Central memory CD8-positive, alpha-beta T cell (primary cell): ENCODE measurements around the gene LRRC8D.
"Not testable (repeated sequence)": the region's sequence is repeated elsewhere in the genome, so short reads cannot be mapped to it uniquely, and the experiment has no call there.

Experiments used
- ATAC-seq: fragments of 150-1000 bp; cut with Tn5 transposase; replicated peaks from 2 replicates; pipeline ENCODE4 v1.10.0; 2022; ENCODE audit warnings: mild to moderate bottlenecking, moderate FRiP score, moderate number of reproducible peaks; ENCODE audit not compliant: poor library complexity, severe bottlenecking; ENCODE audit errors: extremely low read depth
- DNase-seq, 2 donors: peaks; one replicate each; pipeline ENCODE4 v3.0.0; 2021; ENCODE audit warnings: low spot score in 2 of 2
- H3K27ac Mint-ChIP-seq: one replicate; pipeline ENCODE4 v1.8.0; 2022; ENCODE audit warnings: low read depth, mild to moderate bottlenecking, moderate library complexity, mixed read lengths
- H3K27me3 Mint-ChIP-seq: one replicate; pipeline ENCODE4 v1.8.0; 2022; ENCODE audit warnings: mixed read lengths
- H3K36me3 Mint-ChIP-seq: one replicate; pipeline ENCODE4 v1.8.0; 2022; ENCODE audit warnings: mild to moderate bottlenecking, moderate library complexity, mixed read lengths; ENCODE audit not compliant: insufficient read depth
- H3K4me1 Mint-ChIP-seq: one replicate; pipeline ENCODE4 v1.8.0; 2022; ENCODE audit warnings: mixed read lengths
- H3K4me3 Mint-ChIP-seq: one replicate; pipeline ENCODE4 v1.8.0; 2022; ENCODE audit warnings: mild to moderate bottlenecking, moderate library complexity, mixed read lengths
- H3K9me3 Mint-ChIP-seq: one replicate; pipeline ENCODE4 v1.8.0; 2022; ENCODE audit warnings: mixed read lengths

The LRRC8D gene

GRCh38 chr1:89795571-89795970 is 25.3 kb upstream of the LRRC8D start:
- H3K27me3 Mint-ChIP-seq, H3K27ac Mint-ChIP-seq, H3K4me3 Mint-ChIP-seq, H3K36me3 Mint-ChIP-seq, H3K9me3 Mint-ChIP-seq, DNase-seq, ATAC-seq, H3K4me1 Mint-ChIP-seq: not testable (repeated sequence)

GRCh38 chr1:89797876-89798275 is 23.0 kb upstream of the LRRC8D start:
- H3K27ac Mint-ChIP-seq, H3K27me3 Mint-ChIP-seq, H3K36me3 Mint-ChIP-seq, DNase-seq, ATAC-seq, H3K9me3 Mint-ChIP-seq, H3K4me1 Mint-ChIP-seq, H3K4me3 Mint-ChIP-seq: not testable (repeated sequence)

- Mint-ChIP-seq H3K27me3 (no peaks in the 10 kb centered on the region), H3K9me3 (no peaks in the 10 kb centered on the region), H3K4me3 (no peak overlapping the region), H3K4me1 (no peaks in the 10 kb centered on the region), H3K27ac (no peak overlapping the region), H3K36me3 (no peaks in the 10 kb centered on the region)
- no peak for ATAC-seq
- DNase-seq = no peak
Measured at GRCh38 chr1:89799495-89799894, 21.3 kb upstream of the LRRC8D start.

GRCh38 chr1:89800022-89800655 is 20.7 kb upstream of the LRRC8D start:
- Mint-ChIP-seq H3K4me1 (no peaks in the 10 kb centered on the region), H3K36me3 (no peaks in the 10 kb centered on the region), H3K9me3 (no peaks in the 10 kb centered on the region), H3K4me3 (no peak overlapping the region), H3K27me3 (no peaks in the 10 kb centered on the region), H3K27ac (no peak overlapping the region)
- ATAC-seq (no peak), DNase-seq (no peak)

GRCh38 chr1:89800718-89801117 is 20.1 kb upstream of the LRRC8D start:
- Mint-ChIP-seq H3K4me3 (no peak overlapping the region), H3K27ac (no peak overlapping the region), H3K9me3 (no peaks in the 10 kb centered on the region), H3K4me1 (no peaks in the 10 kb centered on the region), H3K36me3 (no peaks in the 10 kb centered on the region), H3K27me3 (no peaks in the 10 kb centered on the region)
- ATAC-seq = no peak
- no peak for DNase-seq

GRCh38 chr1:89802051-89802450 is 18.8 kb upstream of the LRRC8D start:
- no peaks in the 10 kb centered on the region for H3K9me3 Mint-ChIP-seq
- no peaks in the 10 kb centered on the region for H3K27me3 Mint-ChIP-seq
- no peak overlapping the region for H3K4me3 Mint-ChIP-seq
- no peak for DNase-seq
- no peaks in the 10 kb centered on the region for H3K4me1 Mint-ChIP-seq
- no peaks in the 10 kb centered on the region for H3K36me3 Mint-ChIP-seq
- no peak overlapping the region for H3K27ac Mint-ChIP-seq
- no peak for ATAC-seq

GRCh38 chr1:89802841-89803240 is 18.0 kb upstream of the LRRC8D start:
- Mint-ChIP-seq H3K27me3 (no peaks in the 10 kb centered on the region), H3K27ac (no peak overlapping the region), H3K36me3 (no peaks in the 10 kb centered on the region), H3K4me1 (no peaks in the 10 kb centered on the region), H3K9me3 (no peaks in the 10 kb centered on the region), H3K4me3 (no peak overlapping the region)
- ATAC-seq = no peak
- DNase-seq = no peak

- Mint-ChIP-seq H3K9me3 (no peaks in the 10 kb centered on the region), H3K4me3 (no peak overlapping the region), H3K4me1 (no peaks in the 10 kb centered on the region), H3K27me3 (no peaks in the 10 kb centered on the region), H3K27ac (no peak overlapping the region), H3K36me3 (no peaks in the 10 kb centered on the region)
- ATAC-seq = peak; percentile 70
- DNase-seq = peak; percentile 70 to 76
Measured at GRCh38 chr1:89804642-89805237, 16.1 kb upstream of the LRRC8D start.

GRCh38 chr1:89806616-89807015 is 14.2 kb upstream of the LRRC8D start:
- Mint-ChIP-seq H3K36me3 (no peaks in the 10 kb centered on the region), H3K4me1 (no peaks in the 10 kb centered on the region), H3K27me3 (no peaks in the 10 kb centered on the region), H3K4me3 (no peak overlapping the region), H3K9me3 (no peaks in the 10 kb centered on the region), H3K27ac (no peak overlapping the region)
- DNase-seq (no peak), ATAC-seq (no peak)

- no peaks in the 10 kb centered on the region for H3K27me3 Mint-ChIP-seq
- H3K4me1 Mint-ChIP-seq = no peaks in the 10 kb centered on the region
- H3K9me3 Mint-ChIP-seq = no peaks in the 10 kb centered on the region
- no peak overlapping the region for H3K27ac Mint-ChIP-seq
- ATAC-seq (no peak), DNase-seq (no peak)
- no peak overlapping the region for H3K4me3 Mint-ChIP-seq
- H3K36me3 Mint-ChIP-seq = no peaks in the 10 kb centered on the region
Measured at GRCh38 chr1:89807503-89807902, 13.3 kb upstream of the LRRC8D start.

- ATAC-seq = no peak
- Mint-ChIP-seq H3K9me3 (no peaks in the 10 kb centered on the region), H3K27me3 (no peaks in the 10 kb centered on the region), H3K4me1 (no peaks in the 10 kb centered on the region), H3K4me3 (no peak overlapping the region), H3K36me3 (no peaks in the 10 kb centered on the region), H3K27ac (no peak overlapping the region)
- no peak for DNase-seq
Measured at GRCh38 chr1:89807983-89808382, 12.8 kb upstream of the LRRC8D start.

GRCh38 chr1:89808441-89809117 is 12.3 kb upstream of the LRRC8D start:
- no peak overlapping the region for H3K27ac Mint-ChIP-seq
- H3K36me3 Mint-ChIP-seq = no peaks in the 10 kb centered on the region
- ATAC-seq (no peak), DNase-seq (no peak)
- H3K9me3 Mint-ChIP-seq = no peaks in the 10 kb centered on the region
- H3K27me3 Mint-ChIP-seq = no peaks in the 10 kb centered on the region
- H3K4me1 Mint-ChIP-seq = no peaks in the 10 kb centered on the region
- H3K4me3 Mint-ChIP-seq = no peak overlapping the region

GRCh38 chr1:89809556-89809955 is 11.3 kb upstream of the LRRC8D start:
- no peak overlapping the region for H3K27ac Mint-ChIP-seq
- peaks cover 6% of the 10 kb centered on the region for H3K27me3 Mint-ChIP-seq
- ATAC-seq (no peak), DNase-seq (no peak)
- no peaks in the 10 kb centered on the region for H3K36me3 Mint-ChIP-seq
- H3K4me3 Mint-ChIP-seq = no peak overlapping the region
- H3K9me3 Mint-ChIP-seq = no peaks in the 10 kb centered on the region
- no peaks in the 10 kb centered on the region for H3K4me1 Mint-ChIP-seq
